Measurements from ENCODE around the gene BCAM.

BCAM gene

DNA sequence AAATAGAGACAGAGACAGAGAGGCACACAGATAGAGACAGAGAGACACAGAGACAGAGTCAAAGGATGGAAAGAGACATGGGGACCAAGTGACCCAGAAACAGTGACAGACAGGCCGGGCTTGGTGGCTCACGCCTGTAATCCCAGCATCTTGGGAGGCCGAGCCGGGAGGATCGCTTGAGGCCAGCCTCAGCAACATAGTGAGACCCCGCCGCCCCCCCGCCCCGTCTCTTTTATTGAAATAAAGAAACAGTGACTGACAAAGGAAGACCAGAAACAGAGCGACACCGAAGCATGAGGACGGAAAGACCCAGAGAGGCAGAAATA lies 36.3 kb downstream of the BCAM start:
- peak overlapping the region in 1 of 2 experiments; percentile 5 for H3K23ac ChIP-seq (ENCODE audit: low read length in 2 of 2)
- no peak overlapping the region for H3K14ac ChIP-seq (ENCODE audit: low read length in 2 of 2)
- peaks cover 19% of the 10 kb centered on the region for H3K4me1 ChIP-seq (ENCODE audit: control insufficient read depth, insufficient read depth, low read depth, low read length)
- H3K36me3 ChIP-seq (ENCODE audit: control insufficient read depth in 1 of 2, insufficient read depth in 2 of 2, low read depth in 1 of 2, low read length in 2 of 2): no peaks in the 10 kb centered on the region
- no peaks in the 10 kb centered on the region for H3K27me3 ChIP-seq (ENCODE audit: control insufficient read depth in 1 of 2, insufficient read depth in 1 of 2, low read length in 2 of 2)
- DNase-seq: no peak
- peak overlapping the region; percentile 59 for H2BK120ac ChIP-seq (ENCODE audit: low read depth, low read length)
- H3K9ac ChIP-seq (ENCODE audit: low read length): peak overlapping the region; percentile 81
- no peaks in the 10 kb centered on the region for H3K79me1 ChIP-seq (replicated peaks; ENCODE audit: low read length, poor library complexity, severe bottlenecking)
- peak overlapping the region; percentile 95 for H2AFZ ChIP-seq (ENCODE audit: low read depth, low read length)
- H3K9me3 ChIP-seq (ENCODE audit: control insufficient read depth, low read length): no peaks in the 10 kb centered on the region
- H2BK15ac ChIP-seq (ENCODE audit: low read depth, poor library complexity, severe bottlenecking): no peak overlapping the region
- no peak overlapping the region for H2AK5ac ChIP-seq (ENCODE audit: low read length, severe bottlenecking)
- 23% methylated on average over 11 of the region's 12 CpGs for WGBS
- peak overlapping the region in 1 of 2 experiments; percentile 77 for H2BK12ac ChIP-seq (ENCODE audit: low read length in 2 of 2)
- no peak overlapping the region for H3K27ac ChIP-seq (ENCODE audit: low read length, poor library complexity, severe bottlenecking)
- peak overlapping the region in 1 of 2 experiments; percentile 83 for H3K4me3 ChIP-seq (ENCODE audit: insufficient read depth in 1 of 2, low read depth in 1 of 2, low read length in 2 of 2)
- no peak overlapping the region for H4K91ac ChIP-seq (ENCODE audit: low read length)
- H3K4ac ChIP-seq (ENCODE audit: low read depth in 1 of 2, low read length in 2 of 2): no peak overlapping the region
- H4K8ac ChIP-seq (ENCODE audit: low read length): peak overlapping the region; percentile 12
- H3K4me2 ChIP-seq (ENCODE audit: low read length, poor library complexity, severe bottlenecking): peak overlapping the region; percentile 89
- H2BK5ac ChIP-seq (ENCODE audit: low read depth, low read length, poor library complexity, severe bottlenecking): no peak overlapping the region
- peak overlapping the region in 1 of 2 experiments; percentile 48 for H3K18ac ChIP-seq (ENCODE audit: low read depth in 1 of 2, low read length in 2 of 2)

DNA sequence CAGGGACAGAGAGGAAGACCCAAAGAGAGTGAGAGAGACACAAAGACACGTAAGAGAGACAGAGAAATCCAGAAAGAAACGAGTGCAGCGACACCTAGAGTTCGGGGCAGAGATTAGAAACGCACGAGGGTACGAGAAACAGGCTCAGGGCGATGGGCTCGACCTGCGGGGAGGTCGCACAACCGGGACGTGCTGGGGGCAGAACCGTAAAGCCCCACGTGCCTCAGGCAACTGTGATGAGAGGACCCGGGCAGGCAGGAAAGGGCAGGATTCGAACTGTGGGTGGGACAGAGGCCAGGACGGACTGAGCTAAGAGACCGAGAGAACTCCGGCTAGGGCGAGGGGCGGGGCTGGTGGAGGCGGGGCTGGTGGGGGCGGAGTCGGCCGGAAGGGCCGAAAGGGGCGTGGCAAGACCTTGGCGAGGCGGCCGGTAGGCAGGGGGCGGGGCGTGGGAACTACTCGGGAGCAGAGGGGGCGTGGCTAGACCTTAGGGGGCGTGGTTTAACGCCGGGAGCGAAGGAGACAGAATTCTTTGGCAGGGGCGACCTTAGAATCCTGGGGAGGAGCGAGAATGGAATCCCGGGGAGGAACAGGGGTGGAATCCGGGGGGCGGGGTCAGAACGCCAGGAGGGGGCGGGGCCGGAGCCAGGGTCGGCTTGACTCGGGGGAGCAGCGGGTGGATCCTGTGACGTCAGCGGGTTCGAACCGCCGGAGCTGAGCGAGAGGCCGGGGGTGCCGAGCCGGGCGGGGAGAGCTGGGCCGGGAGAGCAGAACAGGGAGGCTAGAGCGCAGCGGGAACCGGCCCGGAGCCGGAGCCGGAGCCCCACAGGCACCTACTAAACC lies 36.9 kb downstream of the BCAM start, which contains the start of gene NECTIN2:
Gene NECTIN2 (plus strand): TSS at position 686 of the 843 bp plus-strand sequence. CDS start 229 bp downstream, outside the sequence.
- H3K79me1 ChIP-seq (replicated peaks; ENCODE audit: low read length, poor library complexity, severe bottlenecking): no peaks in the 10 kb centered on the region
- H3K4me1 ChIP-seq (ENCODE audit: control insufficient read depth, insufficient read depth, low read depth, low read length): peaks cover 25% of the 10 kb centered on the region
- H3K27ac ChIP-seq (ENCODE audit: low read length, poor library complexity, severe bottlenecking): peak within 1 kb of the TSS; percentile 98
- peak within 1 kb of the TSS; percentile 77 for H4K8ac ChIP-seq (ENCODE audit: low read length)
- no peaks in the 10 kb centered on the region for H3K9me3 ChIP-seq (ENCODE audit: control insufficient read depth, low read length)
- peak within 1 kb of the TSS; percentile 89 for H3K4me2 ChIP-seq (ENCODE audit: low read length, poor library complexity, severe bottlenecking)
- no peaks in the 10 kb centered on the region for H3K27me3 ChIP-seq (ENCODE audit: control insufficient read depth in 1 of 2, insufficient read depth in 1 of 2, low read length in 2 of 2)
- H3K4me3 ChIP-seq (ENCODE audit: insufficient read depth in 1 of 2, low read depth in 1 of 2, low read length in 2 of 2): peak within 1 kb of the TSS; percentile 95
- peak within 1 kb of the TSS; percentile 66 for H2BK120ac ChIP-seq (ENCODE audit: low read depth, low read length)
- peak within 1 kb of the TSS; percentile 68 to 79 for H3K23ac ChIP-seq (ENCODE audit: low read length in 2 of 2)
- H2BK15ac ChIP-seq (ENCODE audit: low read depth, poor library complexity, severe bottlenecking): peak within 1 kb of the TSS; percentile 98
- peak within 1 kb of the TSS; percentile 94 to 99 for H3K18ac ChIP-seq (ENCODE audit: low read depth in 1 of 2, low read length in 2 of 2)
- H3K4ac ChIP-seq (ENCODE audit: low read depth in 1 of 2, low read length in 2 of 2): peak within 1 kb of the TSS; percentile 95 to 99
- under 1% methylated on average over 50 of the region's 67 CpGs for WGBS
- peak within 1 kb of the TSS; percentile 78 for H2AK5ac ChIP-seq (ENCODE audit: low read length, severe bottlenecking)
- peak within 1 kb of the TSS; percentile 77 to 96 for H3K14ac ChIP-seq (ENCODE audit: low read length in 2 of 2)
- H4K91ac ChIP-seq (ENCODE audit: low read length): peak within 1 kb of the TSS; percentile 96
- peak within 1 kb of the TSS; percentile 99 for H2BK5ac ChIP-seq (ENCODE audit: low read depth, low read length, poor library complexity, severe bottlenecking)
- peak; percentile 97 for DNase-seq
- H2AFZ ChIP-seq (ENCODE audit: low read depth, low read length): peak within 1 kb of the TSS; percentile 95
- H3K9ac ChIP-seq (ENCODE audit: low read length): peak within 1 kb of the TSS; percentile 98
- H3K36me3 ChIP-seq (ENCODE audit: control insufficient read depth in 1 of 2, insufficient read depth in 2 of 2, low read depth in 1 of 2, low read length in 2 of 2): peaks cover 0 to 3% of the 10 kb centered on the region in 2 experiments
- peak within 1 kb of the TSS; percentile 11 to 91 for H2BK12ac ChIP-seq (ENCODE audit: low read length in 2 of 2)

DNA sequence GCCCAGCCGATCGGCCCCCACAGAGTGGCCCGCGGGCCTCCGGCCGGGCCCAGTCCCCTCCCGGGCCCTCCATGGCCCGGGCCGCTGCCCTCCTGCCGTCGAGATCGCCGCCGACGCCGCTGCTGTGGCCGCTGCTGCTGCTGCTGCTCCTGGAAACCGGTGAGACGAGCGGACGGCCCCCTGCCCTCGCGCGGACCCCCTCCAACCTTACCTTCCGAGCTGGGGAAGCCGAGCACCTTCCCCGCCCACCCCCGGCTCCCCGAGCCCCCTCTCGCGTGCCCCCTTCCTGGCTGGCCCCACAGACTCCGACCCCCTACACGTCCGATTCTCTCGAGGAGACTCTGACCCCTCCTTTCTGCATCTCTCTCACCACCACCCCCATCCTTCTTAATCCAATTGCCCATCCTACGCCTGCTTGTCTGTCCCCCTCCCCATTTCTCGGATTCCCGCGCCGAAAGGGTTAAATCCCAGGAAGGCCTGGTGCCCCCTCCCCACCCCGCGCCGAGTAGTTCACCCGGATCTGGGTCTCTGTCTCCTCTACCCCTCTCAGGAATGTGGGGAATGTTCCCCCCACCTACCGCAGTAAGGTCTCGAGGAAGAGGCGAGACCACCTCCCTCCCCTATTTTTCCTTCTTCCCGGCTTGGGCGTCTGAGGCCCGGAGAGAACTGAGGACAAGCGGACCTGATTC lies 37.7 kb downstream of the BCAM start:
- peaks cover 0 to 9% of the 10 kb centered on the region in 2 experiments for H3K36me3 ChIP-seq (ENCODE audit: control insufficient read depth in 1 of 2, insufficient read depth in 2 of 2, low read depth in 1 of 2, low read length in 2 of 2)
- peak overlapping the region; percentile 99 for H2BK5ac ChIP-seq (ENCODE audit: low read depth, low read length, poor library complexity, severe bottlenecking)
- H2BK12ac ChIP-seq (ENCODE audit: low read length in 2 of 2): peak overlapping the region; percentile 11 to 91
- under 1% methylated on average over 45 of the region's 51 CpGs for WGBS
- H3K27me3 ChIP-seq (ENCODE audit: control insufficient read depth in 1 of 2, insufficient read depth in 1 of 2, low read length in 2 of 2): no peaks in the 10 kb centered on the region
- H4K8ac ChIP-seq (ENCODE audit: low read length): peak overlapping the region; percentile 77
- peak overlapping the region; percentile 94 to 99 for H3K18ac ChIP-seq (ENCODE audit: low read depth in 1 of 2, low read length in 2 of 2)
- H3K27ac ChIP-seq (ENCODE audit: low read length, poor library complexity, severe bottlenecking): peak overlapping the region; percentile 98
- H4K91ac ChIP-seq (ENCODE audit: low read length): peak overlapping the region; percentile 96
- peak overlapping the region; percentile 95 to 99 for H3K4ac ChIP-seq (ENCODE audit: low read depth in 1 of 2, low read length in 2 of 2)
- H2AFZ ChIP-seq (ENCODE audit: low read depth, low read length): no peak overlapping the region
- peak overlapping the region; percentile 71 for H3K4me2 ChIP-seq (ENCODE audit: low read length, poor library complexity, severe bottlenecking)
- DNase-seq: peak; percentile 43
- peaks cover 31% of the 10 kb centered on the region for H3K4me1 ChIP-seq (ENCODE audit: control insufficient read depth, insufficient read depth, low read depth, low read length)
- H2BK120ac ChIP-seq (ENCODE audit: low read depth, low read length): peak overlapping the region; percentile 66
- peak overlapping the region; percentile 95 for H3K4me3 ChIP-seq (ENCODE audit: insufficient read depth in 1 of 2, low read depth in 1 of 2, low read length in 2 of 2)
- H3K9ac ChIP-seq (ENCODE audit: low read length): peak overlapping the region; percentile 98
- H2AK5ac ChIP-seq (ENCODE audit: low read length, severe bottlenecking): peak overlapping the region; percentile 78
- no peaks in the 10 kb centered on the region for H3K9me3 ChIP-seq (ENCODE audit: control insufficient read depth, low read length)
- peak overlapping the region in 1 of 2 experiments; percentile 79 for H3K23ac ChIP-seq (ENCODE audit: low read length in 2 of 2)
- H3K14ac ChIP-seq (ENCODE audit: low read length in 2 of 2): peak overlapping the region; percentile 77 to 96
- H2BK15ac ChIP-seq (ENCODE audit: low read depth, poor library complexity, severe bottlenecking): peak overlapping the region; percentile 98
- H3K79me1 ChIP-seq (replicated peaks; ENCODE audit: low read length, poor library complexity, severe bottlenecking): no peaks in the 10 kb centered on the region
